ENCODE data around the gene CACNA2D1. TPM values are rescaled to one million over a fixed set of nuclear protein-coding genes. Genes with fewer than 3 reads are reported as not detected.

The CACNA2D1 gene
- total RNA-seq, 3 donors from 2014 or later (not counting 1 experiment from before 2014, with no cell fraction given), result not detected

GRCh38 chr7:82266081-82266480, 177.5 kb downstream of the CACNA2D1 start:
- TF ChIP-seq, protein P1, sequence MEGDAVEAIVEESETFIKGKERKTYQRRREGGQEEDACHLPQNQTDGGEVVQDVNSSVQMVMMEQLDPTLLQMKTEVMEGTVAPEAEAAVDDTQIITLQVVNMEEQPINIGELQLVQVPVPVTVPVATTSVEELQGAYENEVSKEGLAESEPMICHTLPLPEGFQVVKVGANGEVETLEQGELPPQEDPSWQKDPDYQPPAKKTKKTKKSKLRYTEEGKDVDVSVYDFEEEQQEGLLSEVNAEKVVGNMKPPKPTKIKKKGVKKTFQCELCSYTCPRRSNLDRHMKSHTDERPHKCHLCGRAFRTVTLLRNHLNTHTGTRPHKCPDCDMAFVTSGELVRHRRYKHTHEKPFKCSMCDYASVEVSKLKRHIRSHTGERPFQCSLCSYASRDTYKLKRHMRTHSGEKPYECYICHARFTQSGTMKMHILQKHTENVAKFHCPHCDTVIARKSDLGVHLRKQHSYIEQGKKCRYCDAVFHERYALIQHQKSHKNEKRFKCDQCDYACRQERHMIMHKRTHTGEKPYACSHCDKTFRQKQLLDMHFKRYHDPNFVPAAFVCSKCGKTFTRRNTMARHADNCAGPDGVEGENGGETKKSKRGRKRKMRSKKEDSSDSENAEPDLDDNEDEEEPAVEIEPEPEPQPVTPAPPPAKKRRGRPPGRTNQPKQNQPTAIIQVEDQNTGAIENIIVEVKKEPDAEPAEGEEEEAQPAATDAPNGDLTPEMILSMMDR (IDR thresholded peaks at IDR 0.05), result no peak
- Histone ChIP-seq H3K4me1 (ENCODE audit: control insufficient read depth, insufficient read depth, low read length) (no peaks in the 10 kb centered on the region), H3K9me3 (ENCODE audit: control insufficient read depth, insufficient read depth, low read length) (no peaks in the 10 kb centered on the region), H3K36me3 (ENCODE audit: control insufficient read depth, insufficient read depth, low read length) (no peaks in the 10 kb centered on the region), H3K27ac (ENCODE audit: low read length) (no peak overlapping the region), H3K27me3 (ENCODE audit: control insufficient read depth, insufficient read depth, low read length) (no peaks in the 10 kb centered on the region), H3K4me3 (ENCODE audit: low read length) (no peak overlapping the region)
- peaks cover 9 to 14% of the 10 kb centered on the region in 2 donors for H3K9me3 Mint-ChIP-seq
- no peak overlapping the region for H3K4me3 Mint-ChIP-seq
- no peaks in the 10 kb centered on the region for H3K4me1 Mint-ChIP-seq
- no peaks in the 10 kb centered on the region for H3K36me3 Mint-ChIP-seq
- DNase-seq, result no peak
- H3K27me3 Mint-ChIP-seq (ENCODE audit: low read depth in 2 of 2), result no peaks in the 10 kb centered on the region
- no peak overlapping the region for H3K27ac Mint-ChIP-seq
- ATAC-seq, result no peak
- intact Hi-C loops (cut with micrococcal nuclease), result no loop called here

GRCh38 chr7:82264783-82265305, 178.7 kb downstream of the CACNA2D1 start:
- no peaks in the 10 kb centered on the region for H3K36me3 ChIP-seq (ENCODE audit: control insufficient read depth, insufficient read depth, low read length)
- Mint-ChIP-seq H3K9me3 (peaks cover 9 to 14% of the 10 kb centered on the region in 2 donors), H3K4me1 (no peaks in the 10 kb centered on the region), H3K27me3 (ENCODE audit: low read depth in 2 of 2) (no peaks in the 10 kb centered on the region), H3K36me3 (no peaks in the 10 kb centered on the region), H3K27ac (no peak overlapping the region), H3K4me3 (no peak overlapping the region)
- no peak overlapping the region for H3K27ac ChIP-seq (ENCODE audit: low read length)
- TF ChIP-seq, protein P1 (IDR thresholded peaks at IDR 0.05), result no peak
- intact Hi-C loops (cut with micrococcal nuclease), result no loop called here
- H3K27me3 ChIP-seq (ENCODE audit: control insufficient read depth, insufficient read depth, low read length), result no peaks in the 10 kb centered on the region
- DNase-seq, result no peak
- no peaks in the 10 kb centered on the region for H3K9me3 ChIP-seq (ENCODE audit: control insufficient read depth, insufficient read depth, low read length)
- no peak for ATAC-seq
- H3K4me3 ChIP-seq (ENCODE audit: low read length), result no peak overlapping the region
- WGBS (ENCODE audit: insufficient coverage), result 85% methylated on average over 2 of the region's 3 CpGs
- no peaks in the 10 kb centered on the region for H3K4me1 ChIP-seq (ENCODE audit: control insufficient read depth, insufficient read depth, low read length)

DNA sequence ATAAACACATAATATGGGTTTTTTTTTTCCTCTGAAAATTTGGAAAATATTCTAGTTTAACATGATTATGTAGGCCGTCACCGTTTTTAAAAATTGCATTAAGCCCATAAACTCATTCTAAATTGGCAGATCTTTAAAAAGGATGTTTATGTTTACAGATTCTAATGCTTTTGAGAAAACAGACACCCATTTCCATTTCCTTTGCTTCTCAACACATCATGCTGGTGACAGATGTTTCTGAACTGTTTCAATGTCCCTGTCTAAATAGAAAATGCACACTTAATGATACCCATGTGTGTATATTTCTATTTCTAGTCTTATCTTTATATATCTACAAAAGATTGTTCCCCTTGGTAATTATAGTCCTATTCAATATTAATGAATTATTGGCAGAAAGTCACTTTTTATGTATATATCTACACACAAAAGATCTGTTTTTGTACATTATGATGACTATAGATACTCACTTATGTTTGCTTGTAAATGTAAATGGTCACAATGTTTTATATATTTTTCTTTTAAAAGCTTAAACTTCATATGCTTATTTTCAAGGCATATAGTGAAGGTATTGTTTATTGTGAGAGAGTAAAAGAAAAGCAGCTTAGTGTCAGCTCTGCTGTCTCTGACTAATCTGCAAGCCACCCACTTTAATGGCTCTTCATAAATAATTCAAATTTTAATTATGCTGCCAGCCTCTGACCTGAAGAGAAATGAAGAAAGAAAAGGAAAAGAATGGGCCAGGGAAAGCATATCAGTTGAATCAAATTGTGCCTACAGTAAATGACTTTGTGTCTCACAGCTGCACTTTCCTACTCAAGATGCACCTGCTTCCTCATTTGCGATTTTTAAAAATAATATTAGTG, 179.4 kb downstream of the CACNA2D1 start:
- whole genome bisulfite sequencing (ENCODE audit: insufficient coverage), result no CpG with 5 or more reads among the region's 3 CpGs
- Histone ChIP-seq H3K36me3 (ENCODE audit: control insufficient read depth, insufficient read depth, low read length) (no peaks in the 10 kb centered on the region), H3K4me3 (ENCODE audit: low read length) (no peak overlapping the region), H3K4me1 (ENCODE audit: control insufficient read depth, insufficient read depth, low read length) (no peaks in the 10 kb centered on the region), H3K27ac (ENCODE audit: low read length) (no peak overlapping the region), H3K27me3 (ENCODE audit: control insufficient read depth, insufficient read depth, low read length) (no peaks in the 10 kb centered on the region), H3K9me3 (ENCODE audit: control insufficient read depth, insufficient read depth, low read length) (no peaks in the 10 kb centered on the region)
- Mint-ChIP-seq H3K9me3 (peaks cover 9 to 14% of the 10 kb centered on the region in 2 donors), H3K36me3 (no peaks in the 10 kb centered on the region), H3K27ac (no peak overlapping the region), H3K27me3 (ENCODE audit: low read depth in 2 of 2) (no peaks in the 10 kb centered on the region), H3K4me1 (no peaks in the 10 kb centered on the region), H3K4me3 (no peak overlapping the region)
- DNase-seq, result no peak
- TF ChIP-seq, protein P1 (IDR thresholded peaks at IDR 0.05), result no peak
- no peak for ATAC-seq
- intact Hi-C loops (cut with micrococcal nuclease), result no loop called here
